ENCODE results near the gene TSFM.

The TSFM gene

DNA sequence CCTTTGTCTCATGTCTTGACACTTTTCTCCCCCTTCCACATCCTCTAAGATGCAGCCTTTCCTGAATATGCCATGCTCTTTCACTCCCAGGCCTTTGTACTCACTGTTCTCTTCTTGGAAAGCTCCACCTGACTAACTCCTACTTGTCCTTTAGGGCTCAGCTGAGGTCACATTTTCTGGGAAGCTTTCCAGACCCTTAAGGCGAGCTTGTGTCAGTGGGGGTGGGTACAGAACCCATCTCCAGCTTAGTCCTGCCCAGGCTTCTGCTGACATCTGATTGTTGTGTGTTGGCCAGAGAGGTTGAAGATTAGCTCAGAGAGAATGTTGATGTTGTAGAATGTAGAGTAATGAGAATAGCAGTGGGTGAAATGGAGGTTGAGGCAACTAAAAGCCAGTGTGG lies 2.9 kb upstream of the TSFM start:
- DNase-seq (ENCODE audit: low read depth in 2 of 2), result no peak

DNA sequence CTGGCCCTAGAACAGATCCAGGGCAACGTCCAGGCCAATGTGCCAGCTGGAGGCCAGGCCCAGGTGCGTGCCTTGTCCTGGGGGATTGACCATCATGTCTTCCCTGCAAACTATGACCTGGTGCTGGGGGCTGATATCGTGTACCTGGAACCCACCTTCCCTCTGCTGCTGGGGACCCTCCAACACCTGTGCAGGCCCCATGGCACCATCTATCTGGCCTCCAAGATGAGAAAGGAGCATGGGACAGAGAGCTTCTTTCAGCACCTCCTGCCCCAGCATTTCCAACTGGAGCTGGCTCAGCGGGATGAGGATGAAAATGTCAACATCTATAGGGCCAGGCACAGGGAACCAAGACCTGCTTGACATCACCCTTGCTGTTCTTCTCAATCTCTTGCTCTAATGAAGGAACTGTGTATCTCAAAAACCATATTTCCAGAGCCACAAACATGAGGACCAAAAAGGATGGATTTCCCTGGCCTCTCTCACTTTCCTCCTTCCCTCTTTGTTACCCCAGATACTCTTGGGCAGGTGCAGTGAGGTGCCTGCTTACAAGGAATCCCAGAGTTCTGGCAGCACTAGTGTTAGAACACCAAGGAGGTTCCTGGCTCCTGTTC lies 2.2 kb upstream of the TSFM start:
- no peak for DNase-seq (ENCODE audit: low read depth in 2 of 2)

DNA sequence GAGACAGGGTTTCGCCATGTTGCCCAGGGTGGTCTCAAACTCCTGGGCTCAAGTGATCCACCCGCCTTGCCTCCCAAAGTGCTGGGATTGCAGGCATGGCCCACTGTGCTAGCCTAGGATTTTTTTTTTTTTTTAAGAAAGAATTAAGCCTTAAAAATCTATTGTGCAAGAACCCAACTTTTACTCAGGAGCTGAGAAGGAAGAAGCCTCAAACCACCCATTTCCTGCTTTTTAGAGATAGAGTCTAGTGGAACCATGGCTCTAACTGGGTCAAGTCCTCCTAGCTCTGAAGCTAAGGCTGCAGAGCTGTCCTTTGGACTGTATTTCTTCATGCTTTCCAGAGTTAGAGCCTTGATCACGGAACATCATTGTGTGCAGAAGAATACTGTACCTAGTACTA lies 1.3 kb upstream of the TSFM start:
- DNase-seq (ENCODE audit: low read depth in 2 of 2), result no peak

DNA sequence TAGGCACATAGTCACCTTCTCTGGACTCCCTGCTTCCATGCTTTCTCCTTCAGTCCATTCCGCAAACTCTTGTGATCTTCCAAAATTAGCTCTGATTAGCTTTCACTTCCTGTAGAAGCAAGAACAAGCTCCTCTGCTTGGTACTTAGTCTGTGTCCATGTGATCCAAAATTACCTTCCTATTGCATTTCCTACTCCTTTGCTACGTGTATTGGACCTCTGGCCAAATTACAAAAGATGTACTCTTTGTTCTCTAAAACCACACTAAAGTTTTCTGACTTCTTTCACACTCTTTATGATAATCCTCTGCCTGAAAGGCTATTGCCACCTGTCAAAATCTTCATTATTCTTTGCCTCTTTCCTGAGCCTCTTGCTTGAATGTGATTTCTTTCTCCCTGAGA lies 786 bp upstream of the TSFM start:
- DNase-seq (ENCODE audit: low read depth in 2 of 2), result no peak

DNA sequence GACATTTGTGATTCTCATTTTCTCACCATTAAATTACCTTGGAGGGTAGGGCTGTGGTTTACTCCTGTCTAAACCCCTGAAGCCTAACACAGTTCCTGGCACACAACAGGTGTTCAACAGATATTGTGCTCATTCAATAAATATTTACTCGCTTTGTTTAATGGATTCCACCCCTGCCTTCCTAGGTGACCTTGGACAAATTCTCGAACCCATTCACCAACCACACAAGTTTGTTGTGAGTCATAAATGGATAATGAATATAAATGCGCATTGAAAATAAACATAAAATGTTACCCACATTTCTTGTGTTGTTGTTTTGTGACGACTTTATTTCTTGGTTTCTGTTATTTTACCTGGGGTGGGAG lies 362 bp upstream of the TSFM start:
- no peak for DNase-seq (ENCODE audit: low read depth in 2 of 2)

DNA sequence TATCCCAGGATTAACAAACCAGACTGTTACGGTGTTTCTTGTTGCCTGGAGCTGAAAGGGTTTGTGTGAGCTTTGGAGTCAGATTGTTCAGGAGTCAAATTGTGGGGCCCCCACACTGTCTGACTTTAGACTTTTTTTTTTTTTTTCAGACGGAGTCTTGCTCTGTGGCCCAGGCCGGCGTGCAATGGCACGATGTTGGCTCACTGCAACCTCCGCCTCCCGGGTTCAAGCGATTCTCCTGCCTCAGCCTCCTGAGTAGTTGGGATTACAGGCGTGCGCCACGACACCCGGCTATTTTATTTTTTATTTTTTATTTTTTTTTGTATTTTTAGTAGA lies 847 bp downstream of the TSFM start:
- no peak for DNase-seq (ENCODE audit: low read depth in 2 of 2)

DNA sequence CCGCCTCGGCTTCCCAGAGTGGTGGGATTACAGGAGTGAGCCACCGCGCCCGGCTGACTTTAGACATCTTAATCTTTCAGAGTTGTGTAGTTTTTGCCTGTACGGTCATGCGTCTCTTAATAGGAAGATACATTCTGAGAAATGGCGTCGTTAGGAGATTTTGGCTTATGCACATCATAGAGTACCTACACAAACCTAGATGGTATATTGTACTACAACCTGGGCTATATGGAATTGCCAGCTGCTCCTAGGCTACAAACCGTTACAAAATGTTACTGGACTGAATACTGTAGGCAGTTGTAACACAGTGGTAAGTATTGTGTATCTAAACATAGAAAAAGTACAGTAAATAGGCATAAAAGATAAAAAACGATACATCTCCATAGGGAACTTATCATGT lies 1.3 kb downstream of the TSFM start:
- DNase-seq (ENCODE audit: low read depth in 2 of 2), result no peak

DNA sequence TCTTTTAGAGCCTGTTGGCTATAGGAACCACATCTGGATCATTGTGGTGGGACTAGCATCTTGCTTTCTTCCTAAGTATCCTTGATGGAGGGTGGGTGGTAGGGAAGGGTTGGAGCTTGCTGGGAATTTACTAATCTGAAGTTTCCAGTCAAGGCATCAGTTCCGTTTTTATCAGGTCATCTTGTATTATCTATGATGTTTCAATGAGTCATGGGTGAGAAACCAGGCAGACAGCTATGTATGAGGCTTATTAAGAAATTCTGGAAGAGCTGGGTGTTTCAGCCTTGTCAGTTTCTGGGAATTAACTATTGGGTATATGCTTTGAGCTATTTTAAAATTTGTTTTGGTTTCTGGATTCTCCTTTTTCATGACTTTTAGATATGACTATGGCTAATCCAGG lies 11.3 kb downstream of the TSFM start:
- no peak for DNase-seq (ENCODE audit: low read depth in 2 of 2)

DNA sequence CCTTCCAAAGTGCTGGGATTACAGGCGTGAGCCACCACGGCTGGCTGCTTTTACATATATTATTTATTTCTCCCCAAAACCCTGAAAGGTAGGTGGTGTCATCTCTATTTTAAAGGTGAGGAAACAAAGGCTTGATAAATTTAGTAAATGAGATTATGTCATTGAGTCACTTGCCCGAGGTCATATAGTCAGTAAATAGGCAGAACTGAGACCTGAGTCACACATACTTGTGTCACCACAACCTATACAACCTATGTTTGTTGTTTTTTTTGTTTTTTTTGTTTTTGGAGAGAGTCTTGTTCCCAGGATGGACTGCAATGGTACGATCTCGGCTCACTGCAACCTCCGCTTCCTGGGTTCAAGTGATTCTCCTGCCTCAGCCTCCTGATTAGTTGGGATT lies 12.8 kb downstream of the TSFM start:
- no peak for DNase-seq (ENCODE audit: low read depth in 2 of 2)

DNA sequence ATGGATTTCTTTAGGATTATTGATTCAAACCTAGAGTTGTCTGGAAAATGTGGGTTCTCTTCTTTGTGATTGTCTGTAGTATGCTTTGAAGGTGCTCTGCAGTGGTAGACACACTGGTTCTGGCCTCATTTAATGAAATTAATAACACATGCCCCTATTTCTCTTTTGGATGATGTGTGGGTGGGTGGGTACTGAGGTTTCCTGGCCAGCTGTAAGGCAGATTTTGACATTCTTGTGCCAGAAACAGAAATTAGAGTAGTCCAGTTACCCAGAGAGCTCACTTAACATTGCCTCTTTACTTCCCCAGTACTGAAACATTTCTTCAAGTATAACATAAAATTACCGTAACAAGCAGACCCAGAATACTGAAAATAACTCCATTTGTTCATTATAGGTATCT lies 14.4 kb downstream of the TSFM start:
- DNase-seq (ENCODE audit: low read depth in 2 of 2), result no peak

DNA sequence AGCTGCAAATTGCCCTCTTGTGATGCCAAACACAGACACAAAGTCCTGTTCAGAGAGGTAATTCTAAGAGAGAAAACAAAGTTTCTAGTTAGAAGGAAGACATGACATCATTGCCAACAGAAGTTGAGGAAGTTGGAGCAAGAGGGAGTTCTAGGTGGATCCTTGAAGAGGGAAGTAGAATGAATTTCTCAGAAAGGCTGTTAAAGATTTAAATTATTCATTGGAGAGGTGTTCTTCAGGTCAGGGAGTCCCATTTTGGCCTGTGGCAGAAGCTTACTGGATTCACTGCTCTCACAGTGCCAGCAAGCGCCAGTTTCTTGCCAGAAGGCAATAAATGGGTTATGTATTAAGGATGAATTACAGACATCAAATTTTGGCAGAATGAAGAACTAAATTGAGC lies 15.3 kb downstream of the TSFM start:
- no peak for DNase-seq (ENCODE audit: low read depth in 2 of 2)

DNA sequence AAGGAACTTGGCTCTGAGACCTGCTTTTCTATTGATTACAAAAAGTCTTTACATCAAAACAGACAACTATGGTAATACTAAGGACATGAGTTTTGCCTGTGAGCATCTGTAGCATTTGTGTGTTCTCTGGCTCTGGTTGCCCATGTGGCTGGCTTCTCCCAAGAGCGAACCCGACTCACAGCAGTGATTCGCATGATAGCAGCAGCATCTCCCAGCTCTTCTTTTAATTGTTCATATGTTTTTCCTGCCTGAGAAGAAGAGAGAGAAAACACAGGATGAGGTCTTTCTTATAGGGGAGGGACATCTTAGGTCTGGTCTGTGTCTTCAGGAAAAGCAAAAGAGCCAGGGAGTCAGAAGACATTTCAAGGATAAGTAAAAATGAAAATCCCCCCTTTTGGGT lies 18.4 kb downstream of the TSFM start:
- DNase-seq (ENCODE audit: low read depth in 2 of 2), result no peak

DNA sequence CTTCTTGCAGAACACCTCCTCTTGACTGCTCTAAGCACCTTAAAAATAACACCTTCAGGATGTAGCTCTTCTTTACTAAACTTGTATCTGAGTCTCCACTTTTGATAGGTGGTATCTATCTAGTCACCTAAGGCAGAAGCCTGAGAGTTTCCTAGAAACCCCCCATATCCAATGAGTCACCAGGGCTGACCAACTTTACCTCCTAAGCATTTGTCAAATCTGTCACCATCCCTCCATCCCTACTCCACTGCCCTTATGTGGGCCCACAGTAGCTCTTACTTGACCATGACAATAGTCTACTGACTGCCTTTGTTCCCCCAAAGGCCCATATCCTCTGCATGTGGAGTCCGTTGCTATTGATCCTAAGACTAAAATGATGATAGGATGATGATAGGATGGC lies 20.0 kb downstream of the TSFM start:
- DNase-seq (ENCODE audit: low read depth in 2 of 2), result no peak

DNA sequence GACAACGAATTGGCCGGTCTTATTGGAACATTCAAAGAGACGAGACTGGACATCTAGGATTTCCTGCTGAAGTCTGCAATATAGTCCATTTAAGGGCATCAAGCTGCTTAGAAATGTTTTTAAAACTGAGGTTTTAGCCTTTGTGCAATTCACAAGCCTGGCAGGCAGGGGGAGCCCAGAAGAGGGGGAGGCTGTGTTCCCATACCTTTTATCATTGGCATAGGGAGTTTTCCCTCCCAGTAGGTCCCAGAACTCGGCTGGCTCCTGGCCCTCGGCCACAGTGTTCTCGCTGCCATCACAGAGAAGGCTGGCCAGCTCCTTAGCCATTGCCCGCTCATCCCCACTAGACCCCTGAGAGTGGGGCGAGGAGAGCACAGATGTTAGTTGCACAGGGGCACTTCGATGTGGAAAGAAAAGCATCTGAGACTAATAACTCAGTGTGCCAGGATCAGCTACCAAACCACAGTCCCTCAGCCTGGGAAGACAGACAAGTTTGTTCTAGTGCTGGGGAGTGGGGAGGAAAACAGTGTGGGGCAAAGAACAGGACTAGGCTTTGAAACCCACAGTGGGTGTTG lies 20.8 kb downstream of the TSFM start:
- DNase-seq (ENCODE audit: low read depth in 2 of 2), result peak in 1 of 2 donors; percentile 6

DNA sequence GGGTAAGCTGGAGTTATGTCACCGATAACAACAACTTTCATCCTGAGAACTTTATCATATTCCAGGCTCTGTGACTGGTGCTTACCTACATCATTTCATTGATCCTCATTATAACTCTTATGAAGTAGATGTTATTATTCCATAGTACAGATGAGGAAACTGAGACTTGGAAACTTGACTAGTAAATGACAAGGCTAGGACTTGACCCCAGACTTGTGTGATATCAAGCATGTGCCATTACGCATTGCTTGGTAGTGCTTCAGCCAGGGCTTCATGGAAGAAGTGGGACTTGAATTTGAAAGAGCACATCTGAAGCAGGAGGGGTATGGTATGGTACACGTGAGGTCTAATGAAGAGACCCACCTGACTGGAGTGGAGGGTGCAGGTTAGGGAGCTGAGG lies 24.1 kb downstream of the TSFM start:
- DNase-seq (ENCODE audit: low read depth in 2 of 2), result no peak

DNA sequence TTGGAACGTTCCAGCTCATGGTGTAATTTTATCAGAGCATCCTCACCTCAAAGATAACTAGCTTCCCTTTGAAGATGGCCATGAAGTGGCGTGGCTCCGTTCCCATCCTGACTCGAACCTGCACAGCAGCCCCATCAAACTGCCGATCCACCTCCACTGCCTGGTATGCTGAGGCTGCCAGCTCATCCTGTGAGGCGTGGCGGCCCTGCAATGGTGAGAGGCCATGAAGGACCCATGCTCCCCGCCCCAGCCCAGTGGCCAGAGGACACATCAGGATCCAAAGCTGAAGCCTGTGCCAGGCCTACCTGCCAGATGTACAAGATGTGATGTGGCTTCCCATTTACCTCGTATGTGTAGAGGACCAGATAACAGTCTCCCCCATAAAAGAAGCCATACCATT lies 24.7 kb downstream of the TSFM start:
- DNase-seq (ENCODE audit: low read depth in 2 of 2), result no peak

DNA sequence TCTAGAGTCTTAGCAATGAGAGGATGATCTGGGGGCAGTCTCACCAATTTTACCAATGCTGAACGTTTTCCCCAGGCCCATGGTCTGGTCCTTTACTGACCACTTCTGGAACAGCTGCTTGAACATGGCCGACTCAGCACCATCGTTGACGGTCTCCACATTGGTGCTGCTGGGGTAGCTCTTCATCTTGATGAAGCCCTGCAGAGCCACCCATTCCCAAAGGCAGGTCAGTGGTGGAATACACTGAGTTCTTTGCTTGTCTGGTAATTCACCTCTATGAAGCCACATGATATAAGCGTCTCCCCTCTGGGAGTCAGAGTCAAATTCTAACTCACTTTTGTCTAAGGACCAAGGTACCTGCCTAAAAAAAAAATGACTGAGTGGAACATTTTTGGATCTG lies 25.8 kb downstream of the TSFM start:
- DNase-seq (ENCODE audit: low read depth in 2 of 2), result no peak

DNA sequence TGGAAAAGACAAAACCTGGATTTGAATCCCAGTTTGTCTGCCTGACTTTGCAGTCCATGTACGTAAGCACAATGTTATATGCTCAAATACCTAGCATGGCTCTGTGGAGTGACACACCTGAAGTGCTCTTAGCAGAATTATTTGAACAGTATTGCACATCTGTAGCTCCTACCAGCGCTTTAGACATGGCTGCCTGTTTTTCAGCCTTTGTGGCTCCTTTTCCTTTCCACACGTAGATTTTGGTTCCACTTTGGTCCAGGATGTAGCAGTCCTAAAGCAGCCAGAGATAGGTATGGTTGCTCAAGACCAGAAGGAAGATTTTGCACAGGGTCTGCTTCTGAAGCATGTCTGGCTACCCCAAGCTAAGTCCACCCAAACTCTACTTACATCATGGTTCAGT lies 26.8 kb downstream of the TSFM start:
- no peak for DNase-seq (ENCODE audit: low read depth in 2 of 2)

DNA sequence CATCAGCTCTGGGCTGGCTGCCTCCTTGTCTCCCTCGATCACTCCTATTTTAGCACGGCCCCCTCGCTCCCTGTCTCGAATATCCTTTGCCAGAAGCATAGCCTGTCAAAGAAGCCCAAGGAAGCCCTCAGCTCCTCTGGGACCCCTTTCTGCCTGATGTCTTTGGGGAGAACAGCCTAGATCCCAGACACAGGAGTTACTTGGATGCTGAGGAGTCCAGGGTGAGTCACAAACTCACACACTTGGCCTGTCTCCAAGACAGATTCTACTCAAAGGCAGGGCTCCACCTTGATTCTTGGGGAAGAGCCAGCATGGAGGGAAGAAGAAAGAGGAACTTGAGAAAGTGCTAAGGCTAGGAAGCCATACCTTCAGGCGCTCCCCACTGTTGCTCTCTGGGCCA lies 27.9 kb downstream of the TSFM start:
- no peak for DNase-seq (ENCODE audit: low read depth in 2 of 2)

DNA sequence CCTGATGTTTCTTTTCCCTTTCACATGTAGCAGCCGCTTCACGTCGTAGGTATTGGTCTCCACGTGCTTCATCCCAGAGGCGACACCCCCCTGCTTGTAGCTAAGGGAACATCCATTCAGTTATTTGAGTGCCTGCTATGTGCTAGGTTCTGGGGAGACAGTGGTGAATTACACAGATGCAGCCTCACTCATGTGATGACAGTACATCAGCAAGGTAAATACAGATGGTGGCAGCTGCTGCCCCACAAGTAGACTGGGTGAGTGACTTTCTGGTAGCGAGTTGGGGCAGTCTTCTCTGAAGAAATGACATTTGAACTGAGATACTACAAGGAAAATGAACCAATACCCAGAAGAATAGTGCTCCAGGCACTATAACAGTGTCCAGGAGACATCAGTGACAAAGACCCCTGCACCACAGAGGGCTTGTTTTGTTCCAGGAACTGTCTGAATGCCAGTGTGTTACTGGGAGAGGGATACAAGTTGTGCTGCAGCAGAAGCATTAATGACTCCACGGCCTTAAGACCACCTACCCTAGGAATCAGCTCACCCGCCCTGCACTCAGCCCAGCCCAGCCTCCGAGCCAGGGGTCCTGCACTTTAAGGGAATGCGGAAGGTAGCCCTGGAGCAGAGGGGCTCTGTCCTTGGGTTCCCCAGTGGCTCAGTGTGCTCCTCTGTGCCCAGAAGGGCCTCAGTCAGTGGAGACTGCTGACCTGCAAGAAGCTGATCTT lies 28.6 kb downstream of the TSFM start:
- DNase-seq (ENCODE audit: low read depth in 2 of 2), result no peak

DNA sequence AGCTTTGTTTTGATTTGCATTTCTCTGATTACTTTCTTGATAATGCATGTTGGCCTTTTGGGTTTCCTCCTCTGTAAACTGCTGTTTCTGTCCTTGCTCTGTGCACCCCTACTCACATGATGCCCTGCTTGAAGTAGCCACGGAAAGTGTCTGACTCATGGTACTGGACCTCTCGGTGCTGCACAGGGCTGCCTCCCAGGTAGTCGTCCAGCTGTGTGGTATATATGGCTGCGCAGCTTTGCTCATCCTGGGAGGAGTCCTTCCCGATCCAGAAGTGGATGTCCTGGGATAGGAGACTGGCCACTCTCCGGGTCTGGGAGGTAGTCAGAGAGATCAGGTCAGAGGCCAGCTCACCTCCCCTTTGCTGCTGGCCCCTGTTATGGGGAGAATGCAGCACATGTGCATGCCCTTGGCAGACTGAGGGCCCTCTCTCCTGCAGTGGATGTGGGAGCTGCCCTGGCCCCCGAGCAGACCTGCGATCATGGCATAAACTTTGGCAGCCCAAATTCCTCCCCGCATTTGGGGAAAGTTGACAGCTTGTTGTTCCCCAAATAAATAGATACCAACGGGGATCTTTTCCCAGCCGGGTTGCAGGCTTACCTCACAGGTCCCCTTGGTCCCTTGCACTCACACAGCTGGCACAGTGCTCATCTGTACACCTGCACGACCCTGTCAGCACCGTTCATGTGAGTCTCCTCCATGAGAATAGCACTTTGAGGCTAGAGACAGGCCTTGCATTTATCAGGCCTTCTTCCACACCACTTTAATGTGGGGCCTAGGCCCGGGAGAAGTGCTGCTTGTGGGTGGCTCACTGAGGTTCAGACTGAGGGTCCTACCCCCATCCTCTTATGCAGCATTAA lies 30.8 kb downstream of the TSFM start:
- DNase-seq (ENCODE audit: low read depth in 2 of 2), result no peak

DNA sequence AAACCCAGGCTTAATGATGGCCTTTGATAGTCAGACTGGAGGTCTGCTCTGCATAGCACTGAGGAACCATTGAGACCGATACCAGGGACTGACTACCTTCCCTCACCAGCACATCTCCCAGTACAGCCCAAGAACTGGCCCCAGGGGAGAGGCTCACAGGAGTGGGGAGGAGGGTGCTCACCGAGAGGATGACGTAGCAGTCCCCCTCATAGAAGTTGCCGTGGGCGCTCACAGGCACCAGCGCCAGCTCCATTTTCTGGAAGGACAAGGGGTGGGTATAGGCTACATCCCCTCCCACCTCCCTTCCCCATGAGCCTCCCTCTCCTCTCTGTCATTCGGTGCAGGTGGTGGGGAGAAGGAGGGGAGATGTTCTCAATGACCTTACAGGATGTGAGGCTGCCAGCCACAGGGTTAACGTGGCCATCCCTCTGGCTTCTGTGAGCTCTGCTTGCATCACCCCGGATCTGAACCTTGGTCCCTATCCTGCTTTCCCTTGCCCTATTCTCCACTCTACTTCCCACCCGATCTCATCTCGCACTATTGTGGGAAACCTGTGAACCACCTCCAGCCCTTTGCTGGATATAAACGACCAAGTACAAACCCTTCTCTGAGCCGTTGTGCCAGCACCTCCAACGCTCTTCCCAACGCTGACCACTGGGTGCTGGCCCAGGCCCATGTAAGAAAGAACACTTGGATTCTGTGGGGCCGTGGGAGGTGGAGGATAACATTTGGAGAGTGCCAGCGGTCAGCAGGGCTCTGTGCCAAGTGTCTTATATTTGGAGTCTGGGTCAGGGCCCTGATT lies 31.6 kb downstream of the TSFM start:
- no peak for DNase-seq (ENCODE audit: low read depth in 2 of 2)

Data from stimulated activated CD4-positive, alpha-beta T cell treated with anti-CD3 and anti-CD28 coated beads, Interleukin-1b, Interleukin-23, amount 100 ng/mL, for 1 hour (primary cell).